HCT116 (cell line): ENCODE data around the gene ABHD17B. TPM values are rescaled to one million over a fixed set of nuclear protein-coding genes. Genes with fewer than 3 reads are reported as not detected.

Experiments
- ATAC-seq: fragments of 200-7000 bp; cut with Tn5 transposase; 2 replicates; pipeline ENCODE4 v1.9.1; 2020; ENCODE audit warnings: mild to moderate bottlenecking, moderate library complexity
- BruUV-seq: library from RNA; stranded (reverse); fragments of 400-500 nt; replicated peaks from 2 replicates; lab custom pipeline; 2021; lab: Mats Ljungman, UMichigan
- CTCF ChIA-PET: fragments of 300-600 bp; sonication (Branson Sonifier 250); formaldehyde crosslinking; loops from one replicate; lab custom pipeline; 2021; ENCODE audit warnings: antibody characterized with exemption; lab: Charles Lee
- POLR2A ChIA-PET: fragments of 300-600, 350-600 bp; sonication (Branson Sonifier 250); formaldehyde crosslinking; loops from one replicate; lab custom pipeline; 2021; ENCODE audit warnings: antibody characterized with exemption; lab: Charles Lee
- RAD21 ChIA-PET, 2 experiments: fragments of 300-600 bp; sonication (Branson Sonifier 250); formaldehyde crosslinking; loops; one replicate each; lab custom pipeline; 2023; ENCODE audit warnings: low total read pairs in 2 of 2; ENCODE audit not compliant: uncharacterized antibody in 2 of 2, unreplicated experiment in 2 of 2, low non-redundant PET in 1 of 2; lab: Charles Lee
- DNase-seq: peaks from one replicate; pipeline ENCODE4 v3.0.0-alpha.2; 2010; ENCODE audit warnings: low read depth, low spot score
- H2AFZ ChIP-seq: fragments of 200-600 bp; shearing (Covaris generic), sonication (generic); 2 replicates; pipeline ENCODE4 v1.6.1; 2017; ENCODE audit warnings: low read depth, mixed run types, mixed read lengths, antibody characterized with exemption, low read length; ENCODE audit not compliant: poor library complexity, severe bottlenecking
- H3K27ac ChIP-seq: 2 replicates; pipeline ENCODE4 v1.5.1; 2012; ENCODE audit warnings: low read depth, low read length
- H3K27me3 ChIP-seq: fragments of 200-600 bp; sonication (generic); 2 replicates; pipeline ENCODE4 v1.6.1; 2016; ENCODE audit warnings: mixed run types, low read length, mixed read lengths; ENCODE audit not compliant: insufficient read depth
- H3K36me3 ChIP-seq, 2 experiments: fragments of 200-500 bp in 1 of 2; fragments of 200-600 bp in 1 of 2; sonication (Bioruptor generic) in 1 of 2; sonication (generic) in 1 of 2; 2 replicates each; pipeline versions ENCODE4 v1.5.1 to v1.6.1; 2014 to 2016; ENCODE audit warnings: low read length in 2 of 2, inconsistent platforms in 1 of 2, mixed read lengths in 1 of 2, mixed run types in 1 of 2; ENCODE audit not compliant: insufficient read depth in 2 of 2, control insufficient read depth in 1 of 2
- H3K4me1 ChIP-seq, 2 experiments: fragments of 200-600 bp in 1 of 2; sonication (generic) in 1 of 2; 2 replicates each; pipeline versions ENCODE4 v1.5.1 to v1.6.1; 2012 to 2017; ENCODE audit warnings: low read length in 2 of 2, inconsistent platforms in 1 of 2, mild to moderate bottlenecking in 1 of 2, mixed read lengths in 1 of 2, mixed run types in 1 of 2, moderate library complexity in 1 of 2; ENCODE audit not compliant: insufficient read depth in 2 of 2, control insufficient read depth in 1 of 2
- H3K4me2 ChIP-seq: fragments of 200-600 bp; sonication (generic); 2 replicates; pipeline ENCODE4 v1.6.1; 2017; ENCODE audit warnings: mixed run types, low read length, mixed read lengths
- H3K4me3 ChIP-seq, 2 experiments: fragments of 200-600 bp in 1 of 2; sonication (generic) in 1 of 2; replicated peaks in 1 of 2; 2 replicates each; pipeline ENCODE4 v1.5.1; 2011 to 2016; ENCODE audit warnings: low read length in 2 of 2, control low read depth in 1 of 2, low read depth in 1 of 2, mild to moderate bottlenecking in 1 of 2, mixed read lengths in 1 of 2, mixed run types in 1 of 2
- H3K79me2 ChIP-seq: fragments of 200-600 bp; sonication (generic); 2 replicates; pipeline ENCODE4 v1.6.1; 2017; ENCODE audit warnings: mild to moderate bottlenecking, mixed run types, low read length, moderate library complexity, mixed read lengths; ENCODE audit not compliant: insufficient read depth
- H3K9ac ChIP-seq: fragments of 200-600 bp; sonication (generic); 2 replicates; pipeline ENCODE4 v1.6.1; 2016; ENCODE audit warnings: low read length, mixed read lengths
- H3K9me2 ChIP-seq: fragments of 200-600 bp; sonication (generic), shearing (Covaris generic); 2 replicates; pipeline ENCODE4 v1.6.1; 2017; ENCODE audit warnings: mixed run types, mild to moderate bottlenecking, moderate library complexity; ENCODE audit not compliant: insufficient read depth
- H3K9me3 ChIP-seq, 2 experiments: fragments of 200-500 bp in 1 of 2; fragments of 200-600 bp in 1 of 2; sonication (Bioruptor generic) in 1 of 2; sonication (generic) in 1 of 2; 2 replicates each; pipeline ENCODE4 v1.6.1; 2014 to 2017; ENCODE audit warnings: low read length in 2 of 2, mixed read lengths in 2 of 2, inconsistent platforms in 1 of 2, low read depth in 1 of 2, mild to moderate bottlenecking in 1 of 2, mixed run types in 1 of 2, moderate library complexity in 1 of 2; ENCODE audit not compliant: control insufficient read depth in 1 of 2, insufficient read depth in 1 of 2
- H4K20me1 ChIP-seq: fragments of 200-600 bp; sonication (generic), shearing (Covaris generic); 2 replicates; pipeline ENCODE4 v1.6.1; 2017; ENCODE audit warnings: mixed run types, mild to moderate bottlenecking, moderate library complexity; ENCODE audit not compliant: insufficient read depth
- EZH2phosphoT487 ChIP-seq: fragments of 200-600 bp; IDR thresholded peaks from 2 replicates; pipeline ENCODE4 v1.6.1; 2018; ENCODE audit warnings: antibody characterized with exemption, borderline replicate concordance
- POLR2A ChIP-seq: IDR thresholded peaks from 2 replicates; pipeline ENCODE4 v1.7.0; 2011; ENCODE audit warnings: borderline replicate concordance; ENCODE audit not compliant: insufficient read depth, insufficient read length; ENCODE audit errors: extremely low read depth
- RAD21 ChIP-seq: IDR thresholded peaks from 2 replicates; pipeline ENCODE4 v1.6.1; 2012; ENCODE audit warnings: low read depth, mild to moderate bottlenecking
- intact Hi-C: fragments of 100-400 bp; cut with micrococcal nuclease; formaldehyde crosslinking; loops from 2 replicates; pipeline ENCODE4 v1.10.0; 2022
- total RNA-seq: library from RNA; stranded (reverse); gene quantifications from one replicate; pipeline ENCODE4 v1.2.1, GENCODE V29; 2021; ENCODE audit not compliant: unreplicated experiment

ABHD17B gene
- total RNA-seq, 1 experiment from 2014 or later = 17.0 TPM

GRCh38 chr9:71929791-71930440, 18.9 kb upstream of the ABHD17B start:
- ChIA-PET CTCF (no interaction called here), POLR2A (no interaction called here), RAD21 (no interaction called here)
- TF ChIP-seq RAD21 = no peak
- no peak for TF ChIP-seq POLR2A
- H3K36me3 ChIP-seq = no peaks in the 10 kb centered on the region
- H3K9me3 ChIP-seq = no peaks in the 10 kb centered on the region
- H3K9ac ChIP-seq = no peak overlapping the region
- no peaks in the 10 kb centered on the region for H3K27me3 ChIP-seq
- ATAC-seq (no peak), DNase-seq (no peak)
- no peaks in the 10 kb centered on the region for H4K20me1 ChIP-seq
- H2AFZ ChIP-seq = no peak overlapping the region
- H3K79me2 ChIP-seq = peaks cover 19% of the 10 kb centered on the region
- 0 out of 2 replicates have a peak, but pooled peaks cover 6% of the 10 kb centered on the region for H3K9me2 ChIP-seq
- intact Hi-C loops = no loop called here
- no TSS peak for BruUV-seq
- no peaks in the 10 kb centered on the region for H3K4me1 ChIP-seq
- H3K4me2 ChIP-seq = no peak overlapping the region
- H3K27ac ChIP-seq = no peak overlapping the region
- no peak overlapping the region for H3K4me3 ChIP-seq

- no peaks in the 10 kb centered on the region for H3K27me3 ChIP-seq
- H3K79me2 ChIP-seq = peaks cover 23% of the 10 kb centered on the region
- H3K27ac ChIP-seq = no peak overlapping the region
- H4K20me1 ChIP-seq = no peaks in the 10 kb centered on the region
- CTCF ChIA-PET = no interaction called here
- no TSS peak for BruUV-seq
- no peak overlapping the region for H3K4me2 ChIP-seq
- no peaks in the 10 kb centered on the region for H3K36me3 ChIP-seq
- TF ChIP-seq EZH2phosphoT487 = no peak
- TF ChIP-seq, all 23 proteins: peak for 0
- ATAC-seq = no peak
- H3K9me2 ChIP-seq = 0 out of 2 replicates have a peak, but pooled peaks cover 6% of the 10 kb centered on the region
- intact Hi-C loops = no loop called here
- ChIA-PET POLR2A (interaction anchor here (2.1 kb wide), 1 partner anchor 18 kb away, joined by 9 read pairs; the partner anchor contains the start of genes ABHD17B and C9orf85), RAD21 (no interaction called here)
- H3K4me3 ChIP-seq = no peak overlapping the region
- no peak overlapping the region for H3K9ac ChIP-seq
- H2AFZ ChIP-seq = no peak overlapping the region
- DNase-seq = no peak
- H3K9me3 ChIP-seq = no peaks in the 10 kb centered on the region
- no peaks in the 10 kb centered on the region for H3K4me1 ChIP-seq
Measured at GRCh38 chr9:71929223-71929622, 18.2 kb upstream of the ABHD17B start.
